Measurements from ENCODE around the gene BRSK2.

BRSK2 gene

GRCh38 chr11:1395773-1396374 is 6.1 kb downstream of the BRSK2 start:
- DNase-seq (ENCODE audit: low read depth in 2 of 2, low spot score in 1 of 2), result no peak

- DNase-seq (ENCODE audit: low read depth in 2 of 2, low spot score in 1 of 2), result no peak
Observed at GRCh38 chr11:1396375-1396841, 6.7 kb downstream of the BRSK2 start.

GRCh38 chr11:1397146-1397861 is 7.6 kb downstream of the BRSK2 start:
- no peak for DNase-seq (ENCODE audit: low read depth in 2 of 2, low spot score in 1 of 2)

- no peak for DNase-seq (ENCODE audit: low read depth in 2 of 2, low spot score in 1 of 2)
Observed at GRCh38 chr11:1397862-1398527, 8.3 kb downstream of the BRSK2 start.

GRCh38 chr11:1398528-1399235 is 8.9 kb downstream of the BRSK2 start:
- no peak for DNase-seq (ENCODE audit: low read depth in 2 of 2, low spot score in 1 of 2)

- no peak for DNase-seq (ENCODE audit: low read depth in 2 of 2, low spot score in 1 of 2)
Observed at GRCh38 chr11:1399386-1400316, 9.9 kb downstream of the BRSK2 start.

GRCh38 chr11:1400317-1401170 is 10.8 kb downstream of the BRSK2 start:
- no peak for DNase-seq (ENCODE audit: low read depth in 2 of 2, low spot score in 1 of 2)

- DNase-seq (ENCODE audit: low read depth in 2 of 2, low spot score in 1 of 2), result no peak
Observed at GRCh38 chr11:1401171-1401445, 11.4 kb downstream of the BRSK2 start.

- DNase-seq (ENCODE audit: low read depth in 2 of 2, low spot score in 1 of 2), result no peak
Observed at GRCh38 chr11:1401656-1402221, 12.0 kb downstream of the BRSK2 start.

- no peak for DNase-seq (ENCODE audit: low read depth in 2 of 2, low spot score in 1 of 2)
Observed at GRCh38 chr11:1402355-1403077, 12.8 kb downstream of the BRSK2 start.

GRCh38 chr11:1403078-1403620 is 13.4 kb downstream of the BRSK2 start:
- DNase-seq (ENCODE audit: low read depth in 2 of 2, low spot score in 1 of 2), result no peak

- no peak for DNase-seq (ENCODE audit: low read depth in 2 of 2, low spot score in 1 of 2)
Observed at GRCh38 chr11:1403721-1404460, 14.2 kb downstream of the BRSK2 start.

GRCh38 chr11:1404461-1405185 is 14.9 kb downstream of the BRSK2 start:
- no peak for DNase-seq (ENCODE audit: low read depth in 2 of 2, low spot score in 1 of 2)

- no peak for DNase-seq (ENCODE audit: low read depth in 2 of 2, low spot score in 1 of 2)
Observed at GRCh38 chr11:1405186-1406020, 15.7 kb downstream of the BRSK2 start.

GRCh38 chr11:1406571-1407485 is 17.1 kb downstream of the BRSK2 start:
- DNase-seq (ENCODE audit: low read depth in 2 of 2, low spot score in 1 of 2), result no peak

Measured in stimulated activated CD8-positive, alpha-beta memory T cell treated with anti-CD3 and anti-CD28 coated beads, Interleukin-4, amount 100 ng/mL, for 1 hour (primary cell).